GM12878 (cell line): ENCODE results near the gene ACKR2. TPM values are rescaled to one million over a fixed set of nuclear protein-coding genes. Genes with fewer than 3 reads are reported as not detected.

Source experiments
- ATAC-seq: fragments of 200-7000 bp; cut with Tn5 transposase; 3 replicates; pipeline ENCODE4 v1.9.1; 2020; ENCODE audit warnings: mild to moderate bottlenecking, moderate library complexity
- BruUV-seq: library from RNA; stranded (reverse); fragments of 400-500 nt; replicated peaks from 2 replicates; lab custom pipeline; 2021; lab: Mats Ljungman, UMichigan
- CTCF ChIA-PET: fragments of 300-600 bp; sonication (Branson Sonifier 250); formaldehyde crosslinking; extraction: SDS; loops from one replicate; lab custom pipeline; 2021; ENCODE audit warnings: inconsistent platforms; lab: Yijun Ruan, JAX
- POLR2A ChIA-PET: fragments of 350-600 bp; formaldehyde crosslinking; extraction: SDS; loops from one replicate; lab custom pipeline; 2021; ENCODE audit warnings: inconsistent platforms; lab: Charles Lee
- RAD21 ChIA-PET: fragments of 300-600 bp; sonication (Branson Sonifier 250); formaldehyde crosslinking; loops from one replicate; lab custom pipeline; 2023; ENCODE audit warnings: antibody characterized with exemption; ENCODE audit not compliant: unreplicated experiment; lab: Charles Lee
- SMC1A ChIA-PET: fragments of 300-600 bp; sonication (Branson Sonifier 250); formaldehyde crosslinking; loops from one replicate; lab custom pipeline; 2023; ENCODE audit not compliant: unreplicated experiment, uncharacterized antibody; lab: Charles Lee
- DNase-seq: peaks from one replicate; pipeline ENCODE4 v3.0.0-alpha.2; 2011; ENCODE audit warnings: low read depth, low spot score
- FAIRE-seq: peaks from 3 replicates; lab custom pipeline; 2011; peaks lifted over from hg19 to GRCh38; lab: Jason Lieb, UNC
- H2AFZ ChIP-seq: 2 replicates; pipeline ENCODE4 v1.6.0; 2011; ENCODE audit warnings: low read depth, low read length, control low read depth; ENCODE audit not compliant: control insufficient read depth
- H3K27ac ChIP-seq: 2 replicates; pipeline ENCODE4 v1.5.1; 2011; ENCODE audit warnings: control low read depth; ENCODE audit not compliant: control insufficient read depth, insufficient read depth
- H3K27me3 ChIP-seq, 2 experiments: replicated peaks in 1 of 2; 2 replicates each; pipeline versions ENCODE4 v1.6.0 to v1.6.1; 2011; ENCODE audit warnings: low read length in 1 of 2; ENCODE audit not compliant: control insufficient read depth in 2 of 2, insufficient read depth in 2 of 2
- H3K36me3 ChIP-seq, 2 experiments: 2 replicates each; pipeline ENCODE4 v1.5.1; 2011; ENCODE audit warnings: low read length in 1 of 2; ENCODE audit not compliant: control insufficient read depth in 2 of 2, insufficient read depth in 2 of 2
- H3K4me1 ChIP-seq: 2 replicates; pipeline ENCODE4 v1.6.1; 2011; ENCODE audit warnings: mild to moderate bottlenecking, low read length, moderate library complexity, mixed read lengths; ENCODE audit not compliant: control insufficient read depth, insufficient read depth
- H3K4me2 ChIP-seq: 2 replicates; pipeline ENCODE4 v1.6.0; 2011; ENCODE audit warnings: control low read depth; ENCODE audit not compliant: control insufficient read depth, insufficient read depth
- H3K4me3 ChIP-seq: fragments of 200-600 bp; sonication (generic); 2 replicates; pipeline ENCODE4 v1.5.1; 2016
- H3K79me2 ChIP-seq: 2 replicates; pipeline ENCODE4 v1.6.0; 2011; ENCODE audit warnings: low read length; ENCODE audit not compliant: control insufficient read depth, insufficient read depth
- H3K9ac ChIP-seq: 2 replicates; pipeline ENCODE4 v1.8.0; 2011; ENCODE audit warnings: low read length, control low read depth, mixed read lengths; ENCODE audit not compliant: control insufficient read depth, insufficient read depth
- H3K9me3 ChIP-seq: replicated peaks from 3 replicates; pipeline ENCODE4 v1.5.1; 2011; ENCODE audit warnings: mild to moderate bottlenecking, low read length; ENCODE audit not compliant: control insufficient read depth, insufficient read depth
- H4K20me1 ChIP-seq: 2 replicates; pipeline ENCODE4 v1.6.0; 2011; ENCODE audit not compliant: control insufficient read depth, insufficient read depth
- ATF7 ChIP-seq: fragments of 450-650 bp; IDR thresholded peaks from 2 replicates; pipeline ENCODE4 v1.6.1; 2016; ENCODE audit warnings: low read depth, mild to moderate bottlenecking
- CHD1 ChIP-seq: IDR thresholded peaks from 2 replicates; pipeline ENCODE4 v1.6.1; 2012; ENCODE audit warnings: low read depth, low read length, improper control_type of control experiment
- DPF2 ChIP-seq: fragments of 450-650 bp; IDR thresholded peaks from 2 replicates; pipeline ENCODE4 v1.6.1; 2017; ENCODE audit warnings: mild to moderate bottlenecking
- HDAC2 ChIP-seq: fragments of 200-600 bp; sonication (generic); IDR thresholded peaks from 2 replicates; pipeline ENCODE4 v1.6.1; 2017
- JUNB ChIP-seq: IDR thresholded peaks from 2 replicates; pipeline ENCODE4 v1.6.1; 2016; ENCODE audit warnings: antibody characterized with exemption, mild to moderate bottlenecking
- NR2C1 ChIP-seq: fragments of 450-650 bp; IDR thresholded peaks from 2 replicates; pipeline ENCODE4 v1.6.1; 2017; ENCODE audit warnings: antibody characterized with exemption, mild to moderate bottlenecking, moderate library complexity
- POLR2AphosphoS2 ChIP-seq: IDR thresholded peaks from 2 replicates; pipeline ENCODE4 v1.6.1; 2011; ENCODE audit warnings: low read depth, mild to moderate bottlenecking, low read length, improper control_type of control experiment, moderate library complexity
- RAD51 ChIP-seq: fragments of 450-650 bp; IDR thresholded peaks from 2 replicates; pipeline ENCODE4 v1.6.1; 2016; ENCODE audit warnings: moderate library complexity, mild to moderate bottlenecking, inconsistent platforms
- SIN3A ChIP-seq: IDR thresholded peaks from 2 replicates; pipeline ENCODE4 v1.6.1; 2012; ENCODE audit warnings: low read depth, low read length, improper control_type of control experiment
- SIX5 ChIP-seq: IDR thresholded peaks from 2 replicates; pipeline ENCODE4 v1.6.1; 2011; ENCODE audit warnings: mild to moderate bottlenecking, low read depth, low read length, moderate library complexity; ENCODE audit not compliant: severe bottlenecking
- SMAD5 ChIP-seq: IDR thresholded peaks from 2 replicates; pipeline ENCODE4 v1.6.1; 2016; ENCODE audit warnings: antibody characterized with exemption, low read depth
- WRNIP1 ChIP-seq: IDR thresholded peaks from 2 replicates; pipeline ENCODE4 v1.6.1; 2011; ENCODE audit warnings: low read depth, low read length, improper control_type of control experiment, borderline replicate concordance
- YY1 ChIP-seq: IDR thresholded peaks from 2 replicates; pipeline ENCODE4 v1.6.1; 2011; ENCODE audit warnings: low read depth, mild to moderate bottlenecking, low read length
- ZNF24 ChIP-seq: fragments of 450-650 bp; IDR thresholded peaks from 2 replicates; pipeline ENCODE4 v1.6.1; 2017; ENCODE audit warnings: antibody characterized with exemption, mild to moderate bottlenecking
- WGBS: methylation state at CpG from one replicate; pipeline ENCODE4 v1.1.6; 2016; ENCODE audit warnings: low lambda C conversion rate; ENCODE audit not compliant: insufficient replicate concordance, insufficient coverage; ENCODE audit errors: missing lambda C conversion rate; 5-methylcytosine and 5-hydroxymethylcytosine counted together
- in situ Hi-C: fragments of 300-500 bp; cut with MboI; formaldehyde crosslinking; loops from 9 replicates; pipeline ENCODE4 v1.14.3; 2018; ENCODE audit warnings: mixed read lengths
- intact Hi-C: fragments of 100-400 bp; cut with micrococcal nuclease; formaldehyde crosslinking; loops from one replicate; pipeline ENCODE4 v1.14.2; 2022; ENCODE audit not compliant: unreplicated experiment
- polyA plus RNA-seq, 11 experiments: library from polyadenylated mRNA; depleted of rRNA in 4 of 11; unstranded in 6 of 11; stranded (reverse) in 5 of 11; fragments of >200 nt; fragmentation: Nextera tagmentation in 4 of 11; fragmentation: Illumina TruSeq in 1 of 11; extraction: Ambion mirVana in 4 of 11; extraction: Trizol in 1 of 11; gene quantifications; 1 replicate in 1 of 11; 2 replicates in 10 of 11; pipeline versions ENCODE4 v1.2.1 to v1.2.3, GENCODE V29; 2011 to 2016; ENCODE audit warnings: inconsistent platforms in 2 of 11, missing spikeins in 2 of 11, low read depth in 1 of 11
- total RNA-seq, 4 experiments: library from RNA; depleted of rRNA in 3 of 4; stranded (reverse); fragments of >200 nt in 3 of 4; fragmentation: Illumina TruSeq in 1 of 4; extraction: Trizol in 1 of 4; gene quantifications; 2 replicates each; pipeline versions ENCODE4 v1.2.1 to v1.2.3, GENCODE V29; 2013 to 2021
- TF ChIP-seq, protein P1 (sequence below): fragments of 450-650 bp; IDR thresholded peaks from 2 replicates; pipeline ENCODE4 v1.6.1; 2017; ENCODE audit warnings: antibody characterized with exemption, mild to moderate bottlenecking, moderate library complexity
- TF ChIP-seq, protein P2 (sequence below): IDR thresholded peaks from 2 replicates; pipeline ENCODE4 v1.6.1; 2011; ENCODE audit warnings: low read depth, low read length, improper control_type of control experiment, borderline replicate concordance
- TF ChIP-seq, protein P3 (sequence below): fragments of 150-350 bp; IDR thresholded peaks from 2 replicates; pipeline ENCODE4 v1.6.1; 2014; ENCODE audit warnings: mild to moderate bottlenecking, low read depth, low read length

Gene ACKR2
- total and polyA plus RNA-seq, 10 of the 15 experiments (the other 5 are each of a cell fraction or from before 2014, with no cell fraction given) = 0.05 to 0.91 (median 0.23) TPM; not detected in 2

DNA sequence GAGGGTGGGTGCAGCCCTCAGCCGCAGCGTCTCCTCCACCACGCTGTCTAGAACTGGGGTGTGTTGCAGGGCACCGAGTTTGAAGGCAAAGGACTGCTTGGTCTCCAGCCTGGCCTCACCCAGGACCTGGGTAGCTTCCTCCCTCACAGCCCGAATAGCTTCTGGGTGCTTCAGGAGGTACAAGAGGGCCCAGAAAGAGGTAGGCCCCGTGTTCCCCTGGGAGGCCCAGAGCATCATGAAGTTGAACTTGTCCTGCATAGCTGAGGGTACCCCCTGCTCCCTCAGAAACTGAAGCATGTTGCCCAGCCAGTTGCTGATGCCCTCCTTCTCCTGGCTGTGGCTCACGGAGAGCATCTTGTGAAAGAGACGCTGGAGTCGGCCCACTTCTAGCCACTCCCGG lies 65.5 kb downstream of the ACKR2 start (continued):
- TF ChIP-seq CHD1 (no peak), SMAD5 (no peak), WRNIP1 (no peak), POLR2AphosphoS2 (no peak)
- TF ChIP-seq, all 136 proteins: peak for 0

DNA sequence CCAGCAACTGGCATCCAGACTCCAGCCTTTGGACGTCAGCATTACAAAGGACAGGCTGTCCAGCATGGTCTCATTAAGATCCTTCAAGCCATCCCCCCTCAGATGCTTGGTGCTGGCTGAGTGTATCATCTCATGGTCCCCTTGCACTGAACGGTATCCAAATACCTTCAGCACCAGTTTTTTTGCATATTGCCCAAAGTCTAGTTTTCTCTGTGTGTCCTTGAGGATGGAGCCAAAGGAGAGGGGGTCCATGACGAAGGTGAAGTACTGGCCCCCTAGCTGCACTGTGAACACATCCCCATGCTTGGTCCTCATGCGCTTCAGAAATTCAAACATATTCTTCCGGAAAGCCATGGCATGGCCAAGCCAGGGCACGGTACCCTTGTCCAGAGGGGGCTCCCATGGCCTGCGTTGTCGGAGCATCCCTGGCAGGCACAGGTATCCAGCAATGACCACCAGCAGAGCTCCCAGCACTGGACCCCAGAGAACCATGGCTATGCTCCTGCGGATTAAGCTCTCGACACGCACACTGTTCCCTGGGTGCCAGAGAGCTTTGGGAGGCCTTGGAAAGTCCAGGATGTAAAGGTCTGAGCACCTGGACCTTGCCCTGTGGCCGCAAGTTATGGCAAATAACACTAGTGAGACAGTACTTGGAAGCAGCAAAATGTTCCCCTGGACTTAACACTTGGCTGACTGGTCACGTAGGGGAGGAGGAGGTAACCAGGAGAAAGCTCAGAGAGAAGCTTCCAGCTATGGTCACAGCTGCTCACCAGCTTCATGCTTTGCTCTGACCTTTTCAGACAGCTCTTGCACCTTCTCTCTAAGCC lies 66.3 kb downstream of the ACKR2 start, which contains the start of gene CYP8B1:
CYP8B1 (minus strand) TSS at position 555 of the 827 bp plus-strand sequence; CDS start at position 492, 63 bp downstream.
- RAD21 ChIA-PET = interaction anchor here (1.2 kb wide), 1 partner anchor 44 kb away, joined by 3 read pairs; no protein-coding TSS in a partner anchor
- no peak for TF ChIP-seq YY1
- TF ChIP-seq ZNF24 = no peak
- no peak for TF ChIP-seq NR2C1
- TF ChIP-seq POLR2AphosphoS2 = no peak
- TF ChIP-seq, protein P1, sequence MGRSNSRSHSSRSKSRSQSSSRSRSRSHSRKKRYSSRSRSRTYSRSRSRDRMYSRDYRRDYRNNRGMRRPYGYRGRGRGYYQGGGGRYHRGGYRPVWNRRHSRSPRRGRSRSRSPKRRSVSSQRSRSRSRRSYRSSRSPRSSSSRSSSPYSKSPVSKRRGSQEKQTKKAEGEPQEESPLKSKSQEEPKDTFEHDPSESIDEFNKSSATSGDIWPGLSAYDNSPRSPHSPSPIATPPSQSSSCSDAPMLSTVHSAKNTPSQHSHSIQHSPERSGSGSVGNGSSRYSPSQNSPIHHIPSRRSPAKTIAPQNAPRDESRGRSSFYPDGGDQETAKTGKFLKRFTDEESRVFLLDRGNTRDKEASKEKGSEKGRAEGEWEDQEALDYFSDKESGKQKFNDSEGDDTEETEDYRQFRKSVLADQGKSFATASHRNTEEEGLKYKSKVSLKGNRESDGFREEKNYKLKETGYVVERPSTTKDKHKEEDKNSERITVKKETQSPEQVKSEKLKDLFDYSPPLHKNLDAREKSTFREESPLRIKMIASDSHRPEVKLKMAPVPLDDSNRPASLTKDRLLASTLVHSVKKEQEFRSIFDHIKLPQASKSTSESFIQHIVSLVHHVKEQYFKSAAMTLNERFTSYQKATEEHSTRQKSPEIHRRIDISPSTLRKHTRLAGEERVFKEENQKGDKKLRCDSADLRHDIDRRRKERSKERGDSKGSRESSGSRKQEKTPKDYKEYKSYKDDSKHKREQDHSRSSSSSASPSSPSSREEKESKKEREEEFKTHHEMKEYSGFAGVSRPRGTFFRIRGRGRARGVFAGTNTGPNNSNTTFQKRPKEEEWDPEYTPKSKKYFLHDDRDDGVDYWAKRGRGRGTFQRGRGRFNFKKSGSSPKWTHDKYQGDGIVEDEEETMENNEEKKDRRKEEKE = no peak
- no peak for TF ChIP-seq JUNB
- TF ChIP-seq RAD51 = no peak
- TF ChIP-seq, protein P2, sequence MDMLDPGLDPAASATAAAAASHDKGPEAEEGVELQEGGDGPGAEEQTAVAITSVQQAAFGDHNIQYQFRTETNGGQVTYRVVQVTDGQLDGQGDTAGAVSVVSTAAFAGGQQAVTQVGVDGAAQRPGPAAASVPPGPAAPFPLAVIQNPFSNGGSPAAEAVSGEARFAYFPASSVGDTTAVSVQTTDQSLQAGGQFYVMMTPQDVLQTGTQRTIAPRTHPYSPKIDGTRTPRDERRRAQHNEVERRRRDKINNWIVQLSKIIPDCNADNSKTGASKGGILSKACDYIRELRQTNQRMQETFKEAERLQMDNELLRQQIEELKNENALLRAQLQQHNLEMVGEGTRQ = no peak
- TF ChIP-seq HDAC2 = no peak
- TF ChIP-seq SIX5 = no peak
- TF ChIP-seq ATF7 = no peak
- no peak for TF ChIP-seq SIN3A
- TF ChIP-seq DPF2 = no peak
- TF ChIP-seq, protein P3, sequence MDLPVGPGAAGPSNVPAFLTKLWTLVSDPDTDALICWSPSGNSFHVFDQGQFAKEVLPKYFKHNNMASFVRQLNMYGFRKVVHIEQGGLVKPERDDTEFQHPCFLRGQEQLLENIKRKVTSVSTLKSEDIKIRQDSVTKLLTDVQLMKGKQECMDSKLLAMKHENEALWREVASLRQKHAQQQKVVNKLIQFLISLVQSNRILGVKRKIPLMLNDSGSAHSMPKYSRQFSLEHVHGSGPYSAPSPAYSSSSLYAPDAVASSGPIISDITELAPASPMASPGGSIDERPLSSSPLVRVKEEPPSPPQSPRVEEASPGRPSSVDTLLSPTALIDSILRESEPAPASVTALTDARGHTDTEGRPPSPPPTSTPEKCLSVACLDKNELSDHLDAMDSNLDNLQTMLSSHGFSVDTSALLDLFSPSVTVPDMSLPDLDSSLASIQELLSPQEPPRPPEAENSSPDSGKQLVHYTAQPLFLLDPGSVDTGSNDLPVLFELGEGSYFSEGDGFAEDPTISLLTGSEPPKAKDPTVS = no peak
- SMC1A ChIA-PET = no interaction called here
- H3K27ac ChIP-seq = no peak within 1 kb of the TSS
- POLR2A ChIA-PET = no interaction called here
- no peak within 1 kb of the TSS for H3K4me2 ChIP-seq
- in situ Hi-C loops (loop anchor here (5.0 kb wide), 2 partner anchors 38 to 93 kb away; no protein-coding TSS in a partner anchor), intact Hi-C loops (no loop called here)
- no peaks in the 10 kb centered on the region for H3K79me2 ChIP-seq
- ATAC-seq = no peak
- BruUV-seq = no TSS peak
- WGBS = 50% methylated on average over 13 of the region's 13 CpGs
- DNase-seq = no peak
- CTCF ChIA-PET = interaction anchor here (1.2 to 2.2 kb wide), 2 partner anchors 32 to 44 kb away, joined by 3 to 7 read pairs; no protein-coding TSS in a partner anchor
- H3K9ac ChIP-seq = no peak within 1 kb of the TSS
- H3K4me1 ChIP-seq = no peaks in the 10 kb centered on the region
- no peaks in the 10 kb centered on the region for H3K27me3 ChIP-seq
- H3K4me3 ChIP-seq = no peak within 1 kb of the TSS
- FAIRE-seq = no peak
- no peak within 1 kb of the TSS for H2AFZ ChIP-seq
- no peaks in the 10 kb centered on the region for H4K20me1 ChIP-seq
- H3K36me3 ChIP-seq = no peaks in the 10 kb centered on the region
- H3K9me3 ChIP-seq = no peaks in the 10 kb centered on the region
